ENCODE data around the gene GRID2.

GRID2 gene

GRCh38 chr4:92307866-92308265 lies 4.1 kb downstream of the GRID2 start:
- H3K4me3 ChIP-seq (ENCODE audit: low read length) = no peak overlapping the region
- peaks cover 2% of the 10 kb centered on the region for H3K4me1 ChIP-seq (ENCODE audit: control insufficient read depth, insufficient read depth, low read length)
- H3K27ac ChIP-seq (ENCODE audit: low read depth, low read length) = no peak overlapping the region
- H3K27me3 ChIP-seq (ENCODE audit: control insufficient read depth, insufficient read depth, low read length) = peaks cover 12% of the 10 kb centered on the region
- no peak overlapping the region for H3K9ac ChIP-seq (ENCODE audit: low read length)
- no peaks in the 10 kb centered on the region for H3K36me3 ChIP-seq (ENCODE audit: control insufficient read depth, insufficient read depth, low read length)

DNA sequence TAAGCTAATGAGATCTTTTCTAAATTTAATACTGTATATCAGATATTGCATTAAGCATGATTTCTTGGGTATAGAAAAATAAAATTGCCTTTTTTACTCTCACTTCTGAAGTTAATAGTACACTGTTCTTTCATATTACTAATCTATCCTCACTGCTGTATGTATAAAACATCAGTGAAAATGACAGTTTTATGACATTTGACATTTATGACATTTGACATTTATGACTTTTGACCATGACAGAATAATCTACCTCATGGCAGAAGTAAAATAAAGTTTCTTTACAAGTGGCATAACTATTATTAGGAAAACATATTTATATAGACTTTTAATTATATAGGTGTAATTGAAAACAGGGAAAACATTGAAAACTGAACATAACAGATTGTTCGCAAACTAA lies 13.3 kb downstream of the GRID2 start:
- H3K36me3 ChIP-seq (ENCODE audit: control insufficient read depth, insufficient read depth, low read length) = no peaks in the 10 kb centered on the region
- no peaks in the 10 kb centered on the region for H3K4me1 ChIP-seq (ENCODE audit: control insufficient read depth, insufficient read depth, low read length)
- H3K4me3 ChIP-seq (ENCODE audit: low read length) = no peak overlapping the region
- no peaks in the 10 kb centered on the region for H3K27me3 ChIP-seq (ENCODE audit: control insufficient read depth, insufficient read depth, low read length)
- H3K27ac ChIP-seq (ENCODE audit: low read depth, low read length) = no peak overlapping the region
- no peak overlapping the region for H3K9ac ChIP-seq (ENCODE audit: low read length)

DNA sequence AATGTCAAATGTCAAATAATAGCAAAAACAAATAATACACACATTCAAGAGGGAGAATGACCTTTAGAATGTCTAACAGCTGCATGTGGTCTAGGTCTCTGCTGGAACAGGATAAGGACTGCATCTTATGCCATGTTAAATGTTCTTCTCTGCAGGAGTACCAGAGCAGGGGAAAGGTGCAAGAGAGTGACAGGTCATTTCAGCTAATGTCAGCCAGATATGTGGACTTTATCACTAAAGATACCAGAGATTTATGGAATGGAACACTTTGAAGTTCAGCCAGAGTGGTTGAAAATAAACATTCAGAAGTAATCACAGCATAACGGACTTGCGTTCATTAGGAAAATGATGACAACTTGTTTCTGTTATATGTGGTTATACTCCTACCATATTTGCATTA lies 24.3 kb downstream of the GRID2 start:
- H3K4me1 ChIP-seq (ENCODE audit: control insufficient read depth, insufficient read depth, low read length) = no peaks in the 10 kb centered on the region
- H3K4me3 ChIP-seq (ENCODE audit: low read length) = no peak overlapping the region
- no peaks in the 10 kb centered on the region for H3K27me3 ChIP-seq (ENCODE audit: control insufficient read depth, insufficient read depth, low read length)
- H3K36me3 ChIP-seq (ENCODE audit: control insufficient read depth, insufficient read depth, low read length) = no peaks in the 10 kb centered on the region
- no peak overlapping the region for H3K27ac ChIP-seq (ENCODE audit: low read depth, low read length)
- H3K9ac ChIP-seq (ENCODE audit: low read length) = no peak overlapping the region

DNA sequence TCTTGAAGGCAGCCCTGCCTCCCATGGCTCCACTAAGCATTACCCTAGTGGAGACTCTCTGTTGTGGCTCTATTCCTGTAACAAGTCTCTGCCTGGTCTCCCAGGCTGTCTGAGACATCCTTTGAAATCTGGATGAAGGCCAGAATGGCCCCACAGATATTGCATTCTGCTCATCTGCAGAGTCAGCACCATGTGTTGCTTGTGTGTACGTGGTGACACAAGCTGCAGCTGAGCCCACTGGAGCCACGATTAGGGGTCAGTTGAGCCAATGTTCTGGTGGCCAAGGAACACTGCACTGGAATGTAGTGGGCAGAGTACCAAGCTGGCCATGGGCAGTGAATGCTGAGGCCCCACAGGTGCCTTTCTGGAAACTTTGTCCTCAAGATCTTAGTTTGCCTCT lies 29.2 kb downstream of the GRID2 start:
- no peaks in the 10 kb centered on the region for H3K4me1 ChIP-seq (ENCODE audit: control insufficient read depth, insufficient read depth, low read length)
- no peaks in the 10 kb centered on the region for H3K27me3 ChIP-seq (ENCODE audit: control insufficient read depth, insufficient read depth, low read length)
- no peak overlapping the region for H3K9ac ChIP-seq (ENCODE audit: low read length)
- H3K4me3 ChIP-seq (ENCODE audit: low read length) = no peak overlapping the region
- no peak overlapping the region for H3K27ac ChIP-seq (ENCODE audit: low read depth, low read length)
- H3K36me3 ChIP-seq (ENCODE audit: control insufficient read depth, insufficient read depth, low read length) = no peaks in the 10 kb centered on the region

DNA sequence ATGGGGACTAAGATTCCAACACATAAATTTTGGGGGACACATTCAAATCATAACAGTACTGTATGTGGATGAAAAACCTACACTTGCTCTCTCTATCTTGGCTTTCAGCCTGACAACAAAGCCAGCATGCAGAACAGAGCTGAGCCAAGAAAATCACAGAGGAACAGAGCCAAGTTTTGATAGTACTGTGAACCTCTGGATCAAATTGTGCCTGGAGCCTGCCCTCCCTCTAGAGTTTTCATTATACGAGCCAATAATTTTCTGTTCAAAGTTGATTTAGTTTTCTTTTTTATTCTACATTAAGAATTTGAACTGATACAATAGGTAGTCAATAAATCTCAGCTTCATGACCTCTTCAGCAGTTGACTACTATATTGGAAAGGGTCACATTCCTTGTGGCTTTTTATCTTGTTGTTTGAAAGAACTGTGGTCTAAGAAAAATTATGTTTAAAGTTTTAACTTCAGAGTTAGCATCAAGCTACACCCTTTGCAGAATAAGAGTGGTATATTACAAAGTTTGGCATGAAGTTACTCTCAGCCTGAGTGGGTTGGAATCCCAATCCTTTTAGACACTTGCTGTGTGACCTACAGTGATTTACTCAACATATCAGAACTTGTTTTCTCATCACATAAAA lies 31.1 kb downstream of the GRID2 start:
- H3K4me3 ChIP-seq (ENCODE audit: low read length) = no peak overlapping the region
- no peak overlapping the region for H3K27ac ChIP-seq (ENCODE audit: low read depth, low read length)
- H3K4me1 ChIP-seq (ENCODE audit: control insufficient read depth, insufficient read depth, low read length) = no peaks in the 10 kb centered on the region
- no peaks in the 10 kb centered on the region for H3K27me3 ChIP-seq (ENCODE audit: control insufficient read depth, insufficient read depth, low read length)
- no peaks in the 10 kb centered on the region for H3K36me3 ChIP-seq (ENCODE audit: control insufficient read depth, insufficient read depth, low read length)
- H3K9ac ChIP-seq (ENCODE audit: low read length) = no peak overlapping the region

- no peaks in the 10 kb centered on the region for H3K27me3 ChIP-seq (ENCODE audit: control insufficient read depth, insufficient read depth, low read length)
- H3K36me3 ChIP-seq (ENCODE audit: control insufficient read depth, insufficient read depth, low read length) = no peaks in the 10 kb centered on the region
- no peak overlapping the region for H3K4me3 ChIP-seq (ENCODE audit: low read length)
- H3K9ac ChIP-seq (ENCODE audit: low read length) = no peak overlapping the region
- H3K27ac ChIP-seq (ENCODE audit: low read depth, low read length) = no peak overlapping the region
- H3K4me1 ChIP-seq (ENCODE audit: control insufficient read depth, insufficient read depth, low read length) = no peaks in the 10 kb centered on the region
Observed at GRCh38 chr4:92339676-92340075, 35.9 kb downstream of the GRID2 start.

- Histone ChIP-seq H3K27ac (ENCODE audit: low read depth, low read length) (no peak overlapping the region), H3K4me3 (ENCODE audit: low read length) (no peak overlapping the region), H3K9ac (ENCODE audit: low read length) (no peak overlapping the region), H3K27me3 (ENCODE audit: control insufficient read depth, insufficient read depth, low read length) (no peaks in the 10 kb centered on the region), H3K4me1 (ENCODE audit: control insufficient read depth, insufficient read depth, low read length) (no peaks in the 10 kb centered on the region), H3K36me3 (ENCODE audit: control insufficient read depth, insufficient read depth, low read length) (no peaks in the 10 kb centered on the region)
Observed at GRCh38 chr4:92344216-92344615, 40.5 kb downstream of the GRID2 start.

GRCh38 chr4:92346289-92346688 lies 42.5 kb downstream of the GRID2 start:
- H3K27me3 ChIP-seq (ENCODE audit: control insufficient read depth, insufficient read depth, low read length) = no peaks in the 10 kb centered on the region
- H3K9ac ChIP-seq (ENCODE audit: low read length) = no peak overlapping the region
- no peak overlapping the region for H3K4me3 ChIP-seq (ENCODE audit: low read length)

GRCh38 chr4:92357966-92358365 lies 54.2 kb downstream of the GRID2 start:
- Histone ChIP-seq H3K27ac (ENCODE audit: low read depth, low read length) (no peak overlapping the region), H3K36me3 (ENCODE audit: control insufficient read depth, insufficient read depth, low read length) (no peaks in the 10 kb centered on the region), H3K9ac (ENCODE audit: low read length) (no peak overlapping the region), H3K4me3 (ENCODE audit: low read length) (no peak overlapping the region), H3K4me1 (ENCODE audit: control insufficient read depth, insufficient read depth, low read length) (no peaks in the 10 kb centered on the region), H3K27me3 (ENCODE audit: control insufficient read depth, insufficient read depth, low read length) (no peaks in the 10 kb centered on the region)

More at GRCh38 chr4:92346289-92346688, 42.5 kb downstream of the GRID2 start:
- H3K36me3 ChIP-seq (ENCODE audit: control insufficient read depth, insufficient read depth, low read length) = no peaks in the 10 kb centered on the region
- H3K27ac ChIP-seq (ENCODE audit: low read depth, low read length) = no peak overlapping the region
- H3K4me1 ChIP-seq (ENCODE audit: control insufficient read depth, insufficient read depth, low read length) = no peaks in the 10 kb centered on the region

DNA sequence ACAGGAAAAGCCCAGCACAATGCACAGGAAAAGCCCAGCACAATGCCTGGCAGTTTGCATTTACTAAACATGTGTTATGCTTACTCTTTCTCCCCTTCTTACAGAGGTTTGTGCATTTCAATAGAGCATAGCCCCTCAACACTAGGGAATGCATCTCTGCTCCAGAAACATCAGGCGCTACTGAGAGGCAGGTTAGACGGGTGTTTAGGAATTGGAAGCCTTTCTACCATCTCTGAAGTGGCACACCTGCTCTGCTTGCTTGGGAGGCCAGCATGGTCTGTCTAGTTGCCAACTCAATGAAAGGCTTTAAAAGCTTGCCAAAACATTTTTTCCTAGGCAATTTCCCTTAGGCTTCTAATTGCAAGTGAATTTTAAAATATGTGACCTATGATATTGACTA lies 55.7 kb downstream of the GRID2 start:
- Histone ChIP-seq H3K27ac (ENCODE audit: low read depth, low read length) (no peak overlapping the region), H3K4me1 (ENCODE audit: control insufficient read depth, insufficient read depth, low read length) (no peaks in the 10 kb centered on the region), H3K27me3 (ENCODE audit: control insufficient read depth, insufficient read depth, low read length) (no peaks in the 10 kb centered on the region), H3K4me3 (ENCODE audit: low read length) (no peak overlapping the region), H3K36me3 (ENCODE audit: control insufficient read depth, insufficient read depth, low read length) (no peaks in the 10 kb centered on the region), H3K9ac (ENCODE audit: low read length) (no peak overlapping the region)

- Histone ChIP-seq H3K27ac (ENCODE audit: low read depth, low read length) (no peak overlapping the region), H3K9ac (ENCODE audit: low read length) (no peak overlapping the region), H3K36me3 (ENCODE audit: control insufficient read depth, insufficient read depth, low read length) (no peaks in the 10 kb centered on the region), H3K27me3 (ENCODE audit: control insufficient read depth, insufficient read depth, low read length) (no peaks in the 10 kb centered on the region), H3K4me3 (ENCODE audit: low read length) (no peak overlapping the region), H3K4me1 (ENCODE audit: control insufficient read depth, insufficient read depth, low read length) (no peaks in the 10 kb centered on the region)
Observed at GRCh38 chr4:92362028-92362427, 58.3 kb downstream of the GRID2 start.

GRCh38 chr4:92368653-92369052 lies 64.9 kb downstream of the GRID2 start:
- H3K9ac ChIP-seq (ENCODE audit: low read length) = no peak overlapping the region
- H3K36me3 ChIP-seq (ENCODE audit: control insufficient read depth, insufficient read depth, low read length) = no peaks in the 10 kb centered on the region
- H3K27ac ChIP-seq (ENCODE audit: low read depth, low read length) = no peak overlapping the region

GRCh38 chr4:92381616-92382015 lies 77.8 kb downstream of the GRID2 start:
- Histone ChIP-seq H3K4me3 (ENCODE audit: low read length) (no peak overlapping the region), H3K36me3 (ENCODE audit: control insufficient read depth, insufficient read depth, low read length) (no peaks in the 10 kb centered on the region), H3K27me3 (ENCODE audit: control insufficient read depth, insufficient read depth, low read length) (no peaks in the 10 kb centered on the region), H3K27ac (ENCODE audit: low read depth, low read length) (no peak overlapping the region), H3K4me1 (ENCODE audit: control insufficient read depth, insufficient read depth, low read length) (no peaks in the 10 kb centered on the region), H3K9ac (ENCODE audit: low read length) (no peak overlapping the region)

More at GRCh38 chr4:92368653-92369052, 64.9 kb downstream of the GRID2 start:
- H3K4me1 ChIP-seq (ENCODE audit: control insufficient read depth, insufficient read depth, low read length) = no peaks in the 10 kb centered on the region
- no peak overlapping the region for H3K4me3 ChIP-seq (ENCODE audit: low read length)
- H3K27me3 ChIP-seq (ENCODE audit: control insufficient read depth, insufficient read depth, low read length) = no peaks in the 10 kb centered on the region
